HuH-7.5 (cell line): ENCODE data around the gene PGLYRP4.

ENCODE experiments used
- DNase-seq: peaks from one replicate; pipeline ENCODE4 v3.0.0; 2011; ENCODE audit warnings: low spot score

Gene PGLYRP4, protein sequence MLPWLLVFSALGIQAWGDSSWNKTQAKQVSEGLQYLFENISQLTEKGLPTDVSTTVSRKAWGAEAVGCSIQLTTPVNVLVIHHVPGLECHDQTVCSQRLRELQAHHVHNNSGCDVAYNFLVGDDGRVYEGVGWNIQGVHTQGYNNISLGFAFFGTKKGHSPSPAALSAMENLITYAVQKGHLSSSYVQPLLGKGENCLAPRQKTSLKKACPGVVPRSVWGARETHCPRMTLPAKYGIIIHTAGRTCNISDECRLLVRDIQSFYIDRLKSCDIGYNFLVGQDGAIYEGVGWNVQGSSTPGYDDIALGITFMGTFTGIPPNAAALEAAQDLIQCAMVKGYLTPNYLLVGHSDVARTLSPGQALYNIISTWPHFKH

DNA sequence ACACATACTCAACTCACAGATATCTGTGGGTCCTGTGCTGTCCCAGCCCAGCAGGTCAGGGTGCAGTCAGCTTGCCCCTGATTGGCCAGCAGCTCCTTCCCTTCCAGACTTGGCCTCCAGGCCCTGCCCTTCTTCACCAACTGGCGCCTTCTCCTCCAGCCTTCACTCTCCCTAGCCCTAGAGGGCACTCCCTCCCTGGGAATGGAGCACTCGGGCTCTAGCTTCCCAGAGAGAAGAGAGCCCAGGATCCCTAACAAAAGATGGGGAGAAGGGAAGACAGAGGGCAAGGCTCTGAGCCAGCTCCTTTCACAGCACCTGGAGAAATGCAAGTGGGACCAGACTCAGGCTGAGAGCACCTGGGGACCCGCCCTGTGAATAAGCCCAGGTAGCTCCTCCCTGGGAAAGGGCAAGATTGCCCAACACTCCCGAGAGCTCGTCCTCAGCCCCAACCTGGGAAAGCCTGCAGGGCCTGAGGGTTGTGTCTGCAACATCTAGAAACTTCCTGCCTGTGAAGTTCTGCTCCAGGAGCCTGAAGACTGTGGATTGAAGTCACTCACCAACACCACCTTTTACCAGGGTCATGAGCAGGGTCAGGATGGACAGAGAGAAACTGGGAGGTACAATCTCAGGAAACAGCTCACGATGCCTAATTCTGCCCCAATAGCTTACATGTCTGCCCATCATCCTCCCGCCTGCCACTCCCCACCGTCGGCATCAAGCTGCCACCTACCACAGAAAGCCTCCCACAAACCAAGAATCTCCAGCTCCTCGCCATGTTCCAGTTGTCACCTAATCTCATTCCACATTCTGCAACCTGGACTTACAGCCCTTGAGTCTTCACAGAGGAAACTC lies at the start of gene PGLYRP4:
TSS of gene PGLYRP4 (minus strand) at position 331 of the 852 bp plus-strand sequence. CDS start 909 bp downstream, outside the sequence.
- DNase-seq = no peak

DNA sequence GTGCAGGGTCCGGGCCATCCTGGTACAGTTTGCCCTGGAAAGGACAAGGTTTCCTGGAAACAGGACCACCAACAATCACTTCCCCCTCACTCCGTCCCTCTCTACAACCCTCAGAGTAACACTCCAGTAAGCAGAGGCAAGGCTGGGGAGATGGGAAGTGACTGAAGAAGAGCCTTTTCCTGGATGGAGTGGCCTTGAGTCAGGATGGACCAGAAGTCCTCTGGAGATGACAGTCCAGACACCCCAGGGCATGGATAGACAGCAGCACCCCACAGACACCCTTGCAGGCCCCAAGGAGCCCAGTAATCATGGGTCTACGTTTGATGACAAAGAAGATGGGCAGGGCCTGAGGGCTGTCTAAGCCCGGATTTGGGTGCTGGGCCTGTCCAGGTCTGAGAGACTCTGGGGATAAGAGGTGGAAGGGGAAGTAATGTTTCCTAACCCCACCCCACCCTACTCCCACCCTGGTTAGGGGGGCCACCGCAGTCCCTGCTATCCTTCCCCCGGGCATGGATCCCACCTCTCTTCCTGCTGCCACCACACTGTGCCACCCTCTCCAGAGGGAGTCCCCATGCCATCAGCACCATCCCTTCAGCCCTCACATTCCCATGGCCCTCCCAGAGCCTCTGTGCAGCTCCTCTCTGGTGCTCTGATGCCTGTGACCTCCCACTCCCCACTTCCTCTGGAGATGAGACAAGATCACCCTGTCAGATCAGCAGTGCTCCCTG lies 49.4 kb upstream of the PGLYRP4 start:
- no peak for DNase-seq

DNA sequence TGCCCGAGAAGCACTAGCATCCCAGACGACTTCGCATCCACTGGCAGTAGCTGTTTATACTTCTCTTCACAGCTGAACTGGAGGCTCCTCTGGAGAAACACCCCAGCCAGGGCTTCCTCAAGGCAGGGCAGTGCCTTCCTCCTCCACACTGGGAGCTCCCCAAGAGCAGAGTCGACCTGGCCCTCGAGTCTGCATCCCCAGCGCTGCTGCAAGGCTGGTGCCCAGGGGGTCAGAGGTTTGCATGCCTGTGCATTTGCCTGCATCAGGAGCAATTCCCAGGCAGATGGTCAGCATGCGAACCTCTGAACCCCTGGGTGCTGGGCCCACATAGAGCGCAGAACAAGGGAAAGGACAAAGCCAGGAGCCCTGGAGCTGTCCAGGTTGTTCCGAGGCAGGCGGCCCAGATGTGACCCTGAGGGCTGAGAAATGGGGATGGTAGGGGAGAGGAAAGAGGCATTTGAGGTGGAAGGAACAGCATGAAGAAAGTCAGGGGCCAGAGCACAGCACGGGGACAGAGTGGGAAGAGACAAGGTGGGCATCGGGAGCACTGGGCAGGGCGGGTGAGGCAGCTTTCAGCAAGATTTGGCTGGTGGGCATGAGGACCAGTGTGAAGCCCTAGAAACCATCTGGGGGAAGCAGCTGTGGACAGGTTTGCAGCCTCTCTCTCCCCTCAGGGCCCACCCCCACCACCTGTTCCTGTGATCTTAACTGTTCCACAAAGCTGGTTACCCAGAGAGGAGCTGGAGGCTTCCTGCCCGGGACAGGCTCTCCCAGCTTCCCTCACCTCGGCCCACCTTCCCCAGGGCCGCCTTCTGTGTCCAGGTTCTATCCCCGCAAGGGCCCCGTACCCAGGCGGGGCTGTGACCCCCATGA lies 48.6 kb upstream of the PGLYRP4 start:
- DNase-seq = no peak

DNA sequence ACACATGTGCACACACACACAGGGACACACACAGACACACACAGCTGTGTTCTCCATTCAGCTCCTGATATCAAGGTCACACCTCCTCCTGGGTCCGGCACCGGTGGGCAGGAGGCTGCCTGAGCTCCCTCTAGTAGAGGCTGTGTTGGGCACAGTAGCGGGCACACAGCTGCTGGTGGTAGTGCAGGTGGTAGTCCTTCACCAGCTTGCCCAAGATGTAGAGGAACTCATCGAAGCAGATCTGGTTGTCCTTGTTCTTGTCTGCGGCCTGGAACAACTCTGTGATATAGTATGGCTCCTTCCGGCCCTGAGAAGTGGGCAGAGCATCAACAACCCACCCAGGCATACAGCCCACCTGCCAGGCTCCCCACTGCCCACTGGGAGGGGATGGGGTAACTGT lies 47.8 kb upstream of the PGLYRP4 start:
- DNase-seq = no peak

DNA sequence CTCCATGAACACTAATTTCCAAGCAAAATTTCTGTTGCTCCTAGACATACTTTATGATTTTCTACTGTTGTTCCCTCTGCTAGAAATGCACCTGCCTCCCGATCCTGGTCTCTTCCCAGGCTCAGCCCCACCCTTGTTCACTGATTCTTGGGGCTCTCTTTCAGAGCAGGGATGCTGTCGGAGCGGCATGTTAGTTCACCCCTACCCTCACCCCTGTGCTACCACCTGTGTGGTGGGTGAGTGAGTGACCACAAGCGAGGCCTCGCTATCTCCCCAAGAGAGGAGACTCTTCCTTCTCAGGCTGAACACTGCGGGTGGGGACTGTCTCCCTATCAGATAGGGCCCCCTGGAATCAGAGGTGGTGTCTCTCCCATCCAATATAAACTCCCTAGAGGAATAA lies 47.1 kb upstream of the PGLYRP4 start:
- no peak for DNase-seq

DNA sequence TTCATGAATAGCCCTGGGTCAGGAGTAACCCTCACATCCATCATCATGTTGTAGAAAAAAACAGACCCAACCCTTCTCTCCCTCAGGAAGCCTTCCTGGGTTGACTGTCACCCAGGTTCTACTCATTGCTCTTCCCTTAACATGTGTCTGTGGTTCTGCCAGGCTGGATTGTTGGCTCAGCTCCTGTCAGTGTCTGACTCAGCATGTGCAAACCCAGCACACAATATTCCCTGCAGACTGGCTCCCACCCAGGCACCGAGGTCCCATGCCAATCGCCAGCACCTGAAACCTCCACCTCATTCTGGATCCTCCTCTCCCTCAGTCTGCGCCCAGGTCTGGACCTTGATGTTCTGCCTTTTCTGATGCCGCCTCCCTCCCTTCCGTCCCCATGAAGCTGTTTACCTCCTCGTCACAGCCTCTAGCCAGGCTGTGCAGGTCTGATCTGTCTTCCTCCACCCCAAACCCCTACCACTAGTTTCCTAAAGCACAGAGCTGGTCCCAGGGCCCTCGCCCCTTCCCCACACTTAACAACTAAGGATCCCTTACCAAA lies 46.6 kb upstream of the PGLYRP4 start:
- no peak for DNase-seq

DNA sequence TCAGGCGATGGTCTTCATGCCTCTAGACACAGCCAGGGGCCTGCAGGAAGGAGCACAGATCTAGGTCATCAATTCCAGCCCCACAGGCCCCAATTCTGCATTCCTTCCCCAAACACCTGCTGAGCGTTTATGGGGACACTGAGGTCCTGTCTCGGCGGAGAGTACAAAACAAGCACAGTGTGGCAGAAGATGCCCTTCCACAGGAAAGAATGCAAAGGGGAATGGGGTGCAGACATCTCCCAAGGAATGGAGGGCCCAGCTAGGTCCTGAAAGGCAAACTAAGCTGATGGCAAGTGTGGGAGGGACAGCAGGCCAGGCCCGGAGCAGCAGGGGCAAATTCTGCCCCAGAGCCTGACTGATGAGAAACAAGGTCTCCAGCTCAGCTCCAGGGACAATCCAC lies 45.8 kb upstream of the PGLYRP4 start:
- no peak for DNase-seq

DNA sequence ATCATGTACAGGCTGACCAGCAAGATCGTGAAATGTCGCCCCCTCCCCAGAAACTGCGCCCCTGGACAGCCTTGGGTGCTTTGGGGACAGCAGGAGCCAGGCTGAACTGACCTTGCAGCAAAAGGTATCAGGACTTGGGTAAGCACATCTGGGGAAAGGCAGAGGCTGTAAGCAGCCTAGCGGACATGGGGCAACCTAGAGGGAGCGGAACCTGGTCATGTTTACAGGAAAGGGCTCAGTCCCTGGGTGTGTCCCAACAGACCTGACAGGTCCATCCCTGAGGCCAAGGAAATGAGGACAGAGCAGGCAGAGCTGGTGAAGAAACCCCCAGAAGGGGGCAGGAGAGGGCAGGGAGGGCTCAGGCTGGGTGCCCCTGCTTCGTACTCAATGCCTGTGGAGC lies 45.3 kb upstream of the PGLYRP4 start:
- DNase-seq = no peak

DNA sequence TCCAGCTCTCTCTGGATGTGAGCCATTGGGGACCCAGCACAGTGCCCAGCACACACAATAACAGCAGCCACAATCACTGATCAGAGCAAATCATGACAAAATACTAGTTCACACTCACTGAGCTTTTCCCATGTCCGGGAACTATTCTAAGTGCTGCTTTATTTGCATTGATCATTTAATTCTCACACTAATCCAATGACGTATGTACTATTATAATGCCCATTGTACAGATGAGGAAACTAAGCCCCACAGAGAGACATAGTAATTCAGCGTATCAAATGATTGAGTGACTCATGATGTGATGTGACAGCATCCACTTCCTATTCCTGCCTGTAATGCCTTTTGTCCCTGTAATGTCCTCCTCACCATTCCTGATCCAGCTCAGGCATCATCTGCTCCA lies 44.2 kb upstream of the PGLYRP4 start:
- DNase-seq = no peak

DNA sequence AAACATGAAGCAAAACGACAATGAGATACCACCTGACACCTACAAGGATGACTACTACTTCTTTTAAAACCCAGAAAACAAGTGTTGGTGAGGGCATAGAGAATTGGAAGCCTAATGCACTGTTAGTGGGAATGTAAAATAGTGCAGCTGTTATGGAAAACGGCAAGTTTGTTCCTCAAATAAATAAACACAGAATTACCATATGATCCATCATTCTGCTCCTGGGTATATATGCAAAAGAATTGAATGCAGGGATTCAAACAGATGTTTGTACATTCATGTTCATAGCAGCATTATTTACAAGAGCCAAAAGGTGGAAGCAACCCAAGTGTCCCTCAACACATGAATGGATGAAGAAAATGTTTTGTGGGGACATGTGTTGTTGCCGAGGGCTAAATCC lies 43.6 kb upstream of the PGLYRP4 start:
- no peak for DNase-seq

DNA sequence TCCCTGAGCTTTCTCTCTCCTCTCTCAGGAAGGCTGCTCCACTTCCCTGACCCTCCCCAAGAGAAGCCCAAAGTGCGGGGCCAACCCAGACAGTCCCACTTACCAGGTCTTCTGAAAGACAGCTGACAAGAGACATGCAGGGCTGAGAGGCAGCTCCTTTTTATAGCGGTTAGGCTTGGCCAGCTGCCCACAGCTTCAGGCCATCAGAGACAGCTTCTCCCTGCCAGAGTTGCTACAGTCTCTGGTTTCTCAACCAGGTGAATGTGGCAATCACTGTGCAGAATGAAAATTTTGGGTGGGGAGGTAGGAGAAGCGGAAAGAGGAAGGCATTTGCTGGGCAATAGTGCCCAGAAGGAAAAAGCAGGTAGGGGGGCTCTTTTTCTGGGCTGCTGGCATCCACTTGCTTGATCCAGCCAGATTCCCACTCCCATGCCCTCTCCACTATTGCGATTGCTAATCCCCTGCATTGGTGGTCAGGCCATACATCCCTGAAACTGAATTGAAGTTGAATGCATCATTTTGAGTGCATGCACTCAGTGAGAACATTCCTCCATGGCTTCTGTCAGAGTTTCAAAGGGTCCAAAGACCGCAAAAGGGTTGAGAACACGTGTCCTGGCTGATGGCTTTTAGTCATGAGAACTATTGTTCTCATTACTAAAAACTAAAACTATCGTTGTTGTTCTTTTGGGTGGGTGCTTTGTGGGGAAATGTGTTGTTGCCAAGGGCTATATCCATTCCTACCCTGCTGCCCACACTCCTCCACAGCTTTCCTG lies 42.5 kb upstream of the PGLYRP4 start, which contains the start of gene S100A8:
TSS of gene S100A8 (minus strand) at position 136 of the 773 bp plus-strand sequence. CDS start 538 bp downstream, outside the sequence.
- no peak for DNase-seq

DNA sequence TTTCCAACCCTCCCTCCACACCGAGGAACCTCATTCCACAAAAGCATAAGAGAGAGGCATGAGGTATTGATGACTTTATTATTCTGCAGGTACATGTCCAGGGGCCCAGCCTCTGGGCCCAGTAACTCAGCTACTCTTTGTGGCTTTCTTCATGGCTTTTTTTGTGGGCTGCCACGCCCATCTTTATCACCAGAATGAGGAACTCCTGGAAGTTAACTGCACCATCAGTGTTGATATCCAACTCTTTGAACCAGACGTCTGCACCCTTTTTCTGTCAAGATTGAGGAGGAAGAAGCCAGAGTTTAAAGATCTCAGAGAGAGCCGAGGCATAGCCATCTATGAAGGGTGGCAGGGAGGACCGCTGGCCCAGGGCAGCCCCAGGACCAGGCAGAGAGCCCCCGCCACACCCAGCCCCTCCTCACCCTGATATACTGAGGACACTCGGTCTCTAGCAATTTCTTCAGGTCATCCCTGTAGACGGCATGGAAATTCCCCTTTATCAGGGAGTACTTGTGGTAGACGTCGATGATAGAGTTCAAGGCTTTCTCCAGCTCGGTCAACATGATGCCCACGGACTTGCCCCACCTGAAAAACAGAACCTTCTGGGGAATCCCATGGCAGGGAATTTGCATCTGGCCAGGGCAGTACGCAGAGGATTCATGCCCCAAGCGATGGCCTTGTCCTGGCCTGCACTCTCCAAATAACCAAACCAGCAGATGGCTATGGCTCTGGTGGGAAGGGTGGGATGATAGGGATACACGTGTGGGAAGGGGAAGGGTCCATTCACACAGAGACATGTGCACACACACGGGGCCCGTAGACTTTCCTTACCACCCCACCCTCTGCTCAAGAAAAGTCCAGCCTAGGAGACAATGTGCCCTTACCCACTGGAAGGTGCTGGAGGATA lies 41.6 kb upstream of the PGLYRP4 start:
- DNase-seq = no peak

DNA sequence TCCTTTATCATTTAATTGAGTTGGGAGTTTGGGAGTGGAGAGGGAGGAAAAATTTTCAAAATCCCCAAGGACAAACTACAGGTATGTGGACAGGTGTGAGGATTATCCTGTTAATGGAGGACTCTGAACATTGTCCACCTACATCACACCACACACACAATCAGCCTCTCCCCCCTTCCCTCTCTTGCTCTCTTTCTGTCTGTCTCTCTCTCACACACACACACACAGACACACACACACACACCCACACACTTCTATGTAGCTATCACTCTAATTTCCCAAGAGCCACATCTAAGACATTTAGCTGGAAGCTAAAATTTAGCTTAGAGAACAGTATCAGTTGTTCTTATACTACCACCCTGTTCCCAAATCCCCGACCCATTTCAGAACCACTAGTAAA lies 40.8 kb upstream of the PGLYRP4 start:
- no peak for DNase-seq

DNA sequence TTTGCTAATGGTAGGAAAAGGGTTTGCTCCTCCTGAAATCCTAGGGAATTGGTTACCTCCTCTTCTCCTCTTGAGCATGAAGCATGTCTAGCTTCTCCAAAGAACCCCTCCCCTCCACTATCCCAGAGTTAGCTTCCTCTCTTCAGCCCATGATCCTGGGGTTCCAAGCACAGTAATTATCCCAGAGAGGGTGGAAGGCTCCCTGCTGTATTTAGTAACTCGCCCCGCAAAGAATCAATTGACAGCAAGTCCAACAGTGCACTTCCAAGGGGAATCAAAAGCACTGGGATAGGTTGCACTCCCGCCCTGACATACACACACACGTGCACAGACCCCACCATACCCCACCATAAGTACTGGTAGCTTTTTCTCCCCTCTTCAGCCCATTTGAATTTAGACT lies 39.1 kb upstream of the PGLYRP4 start:
- DNase-seq = no peak

DNA sequence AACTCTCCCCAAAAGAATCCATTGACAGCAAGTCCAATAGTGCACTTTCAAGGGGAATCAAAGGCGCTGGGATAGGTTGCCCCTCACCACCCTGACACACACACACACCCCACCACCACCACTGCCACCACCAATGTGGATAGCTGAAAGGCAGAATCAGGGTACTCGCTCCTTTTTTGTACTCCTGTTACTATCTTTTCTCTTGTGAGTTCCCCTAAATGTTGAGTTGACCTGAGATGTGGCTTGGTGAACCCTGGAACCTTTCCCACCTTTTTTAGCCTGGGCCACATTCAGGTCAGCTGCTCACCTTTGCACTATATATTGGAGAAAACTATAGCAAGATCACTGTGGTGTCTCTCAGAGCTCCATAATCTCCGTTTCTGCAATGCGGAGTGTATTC lies 38.4 kb upstream of the PGLYRP4 start:
- no peak for DNase-seq

DNA sequence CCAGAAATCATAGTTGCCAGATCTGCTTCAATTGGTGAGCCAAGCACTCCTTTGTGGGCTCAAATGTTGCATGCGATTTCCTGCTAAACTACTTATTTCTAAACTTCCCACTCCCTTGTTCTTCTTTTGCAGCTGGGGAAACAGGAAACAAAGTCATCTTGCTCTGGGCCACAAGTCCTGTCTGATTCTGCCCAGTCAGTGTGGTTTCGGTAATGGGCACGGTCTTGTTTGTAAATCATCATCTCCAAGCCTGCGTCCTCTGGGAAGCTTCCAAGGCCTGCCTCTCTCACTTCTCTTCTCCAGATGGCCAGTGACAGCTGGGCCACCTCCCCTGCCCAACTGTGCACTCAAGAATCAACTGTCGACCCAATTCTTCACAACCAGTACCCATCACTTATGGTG lies 37.9 kb upstream of the PGLYRP4 start:
- no peak for DNase-seq

DNA sequence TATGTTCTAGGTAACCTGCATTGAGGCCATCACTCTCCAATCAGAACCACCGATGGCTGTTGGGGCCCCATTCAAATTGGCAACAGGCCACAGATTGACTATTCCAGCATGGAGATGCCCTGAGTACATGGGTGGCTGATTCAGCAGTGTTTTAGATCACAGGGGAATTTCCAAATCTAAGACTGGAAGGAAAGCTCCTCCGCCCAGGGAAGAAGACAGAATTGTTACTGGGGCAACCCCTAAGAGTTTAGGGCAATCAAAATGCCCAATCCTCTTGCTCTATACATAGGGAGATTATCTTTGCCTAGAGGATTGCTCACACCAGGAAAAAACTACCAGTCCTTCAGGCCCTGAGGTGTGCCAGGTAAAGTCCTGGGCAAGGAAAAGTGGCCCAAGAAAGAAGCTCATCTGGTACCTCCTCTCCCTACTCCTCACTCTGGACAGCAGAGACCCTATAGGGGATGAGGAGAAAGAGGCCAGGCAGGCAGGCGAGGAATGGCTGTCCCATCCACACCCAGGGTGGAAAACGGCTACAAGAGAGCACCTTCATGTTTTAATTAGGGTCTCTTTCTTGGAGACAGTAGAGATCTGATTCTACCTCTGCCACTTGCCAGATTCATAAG lies 36.4 kb upstream of the PGLYRP4 start:
- no peak for DNase-seq

DNA sequence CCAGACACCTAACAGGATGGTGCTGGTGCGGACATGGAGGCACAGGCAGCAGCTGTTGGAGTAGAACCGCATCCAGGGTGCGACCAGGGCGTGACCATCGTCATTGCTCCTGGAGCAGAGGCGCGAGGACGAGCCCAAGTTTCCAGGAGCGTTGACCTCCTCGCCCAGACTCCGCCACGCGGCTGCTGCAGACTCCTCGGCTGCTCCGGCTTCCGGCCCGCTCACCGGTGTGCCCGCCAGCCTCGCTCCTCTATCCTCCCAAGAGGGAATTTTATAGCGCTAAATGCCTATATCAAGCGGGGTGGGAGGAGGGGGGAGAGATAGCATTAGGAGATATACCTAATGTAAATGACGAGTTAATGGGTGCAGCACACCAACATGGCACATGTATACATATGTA lies 32.1 kb upstream of the PGLYRP4 start:
- no peak for DNase-seq

DNA sequence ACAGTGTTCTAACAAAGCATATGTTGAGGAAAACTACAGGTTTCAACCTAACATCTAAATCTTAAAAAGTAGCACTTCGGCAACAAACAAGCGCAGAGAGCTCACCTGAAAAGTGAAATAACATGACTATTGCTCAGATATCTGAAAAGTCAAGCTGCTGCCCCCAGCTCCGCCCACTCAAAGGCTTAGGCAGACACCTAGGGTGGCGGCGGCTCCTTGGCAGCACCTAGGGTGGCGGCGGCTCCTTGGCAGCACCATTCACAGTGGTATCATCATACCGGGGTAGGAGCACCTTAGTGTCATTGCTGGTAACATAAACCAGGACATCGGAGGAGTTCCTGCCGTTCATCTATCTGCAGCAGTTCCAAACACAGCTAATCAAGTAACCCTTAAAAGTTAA lies 30.9 kb upstream of the PGLYRP4 start:
- no peak for DNase-seq
